ENCODE results near the gene SMAD6. TPM values are rescaled to one million over a fixed set of nuclear protein-coding genes. Genes with fewer than 3 reads are reported as not detected.

SMAD6 gene
- total RNA-seq, 2 donors from 2014 or later, result 190 to 213 TPM

- Mint-ChIP-seq H3K27ac (peak overlapping the region; percentile 39), H3K4me3 (no peak overlapping the region), H3K27me3 (ENCODE audit: insufficient read depth) (no peaks in the 10 kb centered on the region), H3K9me3 (no peaks in the 10 kb centered on the region), H3K36me3 (ENCODE audit: low read depth) (peaks cover 39% of the 10 kb centered on the region), H3K4me1 (peaks cover 56% of the 10 kb centered on the region)
- H3K4me1 ChIP-seq (ENCODE audit: control insufficient read depth, insufficient read depth, low read length), result peaks cover 24% of the 10 kb centered on the region
- TF ChIP-seq CTCF (conservative IDR thresholded peaks at IDR 0.05), result no peak
- WGBS, 2 experiments (ENCODE audit: insufficient coverage in 1 of 2, insufficient read length in 1 of 2), result 91 to 95% methylated on average over 4 to 6 of the region's 6 CpGs
- no peaks in the 10 kb centered on the region for H3K27me3 ChIP-seq (ENCODE audit: control insufficient read depth, insufficient read depth, low read length, poor library complexity, severe bottlenecking)
- peaks cover 59% of the 10 kb centered on the region for H3K36me3 ChIP-seq (ENCODE audit: control insufficient read depth, insufficient read depth, low read length)
- DNase-seq, result no peak
- no peak overlapping the region for H3K9ac ChIP-seq (ENCODE audit: extremely low read depth, low read length, poor library complexity, severe bottlenecking)
- no peaks in the 10 kb centered on the region for H3K9me3 ChIP-seq (ENCODE audit: control insufficient read depth, low read length)
- H3K27ac ChIP-seq (ENCODE audit: low read depth, low read length), result no peak overlapping the region
- H3K4me3 ChIP-seq (ENCODE audit: low read length), result no peak overlapping the region
These were observed 75.0 kb downstream of the SMAD6 start for GRCh38 chr15:66777054-66777453.

GRCh38 chr15:66777596-66778313, 75.7 kb downstream of the SMAD6 start:
- H3K27me3 Mint-ChIP-seq (ENCODE audit: insufficient read depth), result no peaks in the 10 kb centered on the region
- Histone ChIP-seq H3K4me1 (ENCODE audit: control insufficient read depth, insufficient read depth, low read length) (peaks cover 20% of the 10 kb centered on the region), H3K9me3 (ENCODE audit: control insufficient read depth, low read length) (no peaks in the 10 kb centered on the region), H3K36me3 (ENCODE audit: control insufficient read depth, insufficient read depth, low read length) (peaks cover 59% of the 10 kb centered on the region), H3K9ac (ENCODE audit: extremely low read depth, low read length, poor library complexity, severe bottlenecking) (no peak overlapping the region), H3K27me3 (ENCODE audit: control insufficient read depth, insufficient read depth, low read length, poor library complexity, severe bottlenecking) (no peaks in the 10 kb centered on the region), H3K27ac (ENCODE audit: low read depth, low read length) (no peak overlapping the region), H3K4me3 (ENCODE audit: low read length) (no peak overlapping the region)
- no peak overlapping the region for H3K4me3 Mint-ChIP-seq
- TF ChIP-seq CTCF (conservative IDR thresholded peaks at IDR 0.05), result no peak
- H3K9me3 Mint-ChIP-seq, result no peaks in the 10 kb centered on the region
- H3K36me3 Mint-ChIP-seq (ENCODE audit: low read depth), result peaks cover 39% of the 10 kb centered on the region
- H3K27ac Mint-ChIP-seq, result peak overlapping the region; percentile 70
- H3K4me1 Mint-ChIP-seq, result peaks cover 49% of the 10 kb centered on the region
- DNase-seq, result no peak
- WGBS, 2 experiments (ENCODE audit: insufficient coverage in 1 of 2, insufficient read length in 1 of 2), result 91 to 95% methylated on average over 5 of the region's 5 CpGs

- peaks cover 61% of the 10 kb centered on the region for H3K36me3 ChIP-seq (ENCODE audit: control insufficient read depth, insufficient read depth, low read length)
- Mint-ChIP-seq H3K27me3 (ENCODE audit: insufficient read depth) (no peaks in the 10 kb centered on the region), H3K4me1 (peaks cover 44% of the 10 kb centered on the region), H3K9me3 (no peaks in the 10 kb centered on the region), H3K36me3 (ENCODE audit: low read depth) (peaks cover 43% of the 10 kb centered on the region), H3K4me3 (no peak overlapping the region), H3K27ac (peak overlapping the region; percentile 70)
- peaks cover 16% of the 10 kb centered on the region for H3K4me1 ChIP-seq (ENCODE audit: control insufficient read depth, insufficient read depth, low read length)
- DNase-seq, result no peak
- no peak overlapping the region for H3K27ac ChIP-seq (ENCODE audit: low read depth, low read length)
- 100% methylated on average over 1 of the region's 1 CpG; no CpG with 5 or more reads in 1 of the 2 experiments for WGBS, 2 experiments (ENCODE audit: insufficient coverage in 1 of 2, insufficient read length in 1 of 2)
- H3K27me3 ChIP-seq (ENCODE audit: control insufficient read depth, insufficient read depth, low read length, poor library complexity, severe bottlenecking), result no peaks in the 10 kb centered on the region
- no peak overlapping the region for H3K9ac ChIP-seq (ENCODE audit: extremely low read depth, low read length, poor library complexity, severe bottlenecking)
- H3K9me3 ChIP-seq (ENCODE audit: control insufficient read depth, low read length), result no peaks in the 10 kb centered on the region
- no peak for TF ChIP-seq CTCF (conservative IDR thresholded peaks at IDR 0.05)
- H3K4me3 ChIP-seq (ENCODE audit: low read length), result no peak overlapping the region
These were observed 76.3 kb downstream of the SMAD6 start for GRCh38 chr15:66778314-66778665.
